ENCODE measurements around the gene TPRG1. TPM values are rescaled to one million over a fixed set of nuclear protein-coding genes. Genes with fewer than 3 reads are reported as not detected.

Gene TPRG1
- total and polyA plus RNA-seq, 4 donors: 1.0 to 46.6 (median 6.9) TPM

- TF ChIP-seq RAD21 (IDR thresholded peaks at IDR 0.05) (no peak), FOXA2 (IDR thresholded peaks at IDR 0.05) (no peak), REST (IDR thresholded peaks at IDR 0.05) (no peak), GABPA (IDR thresholded peaks at IDR 0.05 in 1 of 2, conservative IDR thresholded peaks at IDR 0.05 in 1 of 2) (no peak), TAF1 (conservative IDR thresholded peaks at IDR 0.05) (no peak), HNF4A (conservative IDR thresholded peaks at IDR 0.05) (no peak), YY1 (IDR thresholded peaks at IDR 0.05) (no peak), RXRA (IDR thresholded peaks at IDR 0.05) (no peak), HNF4G (IDR thresholded peaks at IDR 0.05) (no peak)
- no peak overlapping the region for H3K4me3 ChIP-seq (ENCODE audit: low read depth in 1 of 3, low read length in 3 of 3)
- H3K27me3 ChIP-seq (ENCODE audit: control insufficient read depth in 4 of 4, insufficient read depth in 4 of 4, low read length in 3 of 4): peaks cover 0 to 2% (median 0%) of the 10 kb centered on the region in 4 donors
- no peak for DNase-seq (ENCODE audit: low spot score)
- no peaks in the 10 kb centered on the region for H3K36me3 ChIP-seq (ENCODE audit: control insufficient read depth in 4 of 4, insufficient read depth in 3 of 4, low read depth in 1 of 4, low read length in 3 of 4)
- no peak overlapping the region for H3K27ac ChIP-seq (ENCODE audit: low read depth in 1 of 2, low read length in 2 of 2)
- no peaks in the 10 kb centered on the region for H3K9me3 ChIP-seq (ENCODE audit: control insufficient read depth in 4 of 4, low read length in 3 of 4)
- WGBS: 91% methylated on average over 5 of the region's 5 CpGs
- H3K4me1 ChIP-seq (ENCODE audit: control insufficient read depth in 4 of 4, insufficient read depth in 4 of 4, low read length in 3 of 4): no peaks in the 10 kb centered on the region
- H3K9ac ChIP-seq (ENCODE audit: low read depth in 1 of 2, low read length in 2 of 2): no peak overlapping the region
These were observed 197.9 kb downstream of the TPRG1 start for GRCh38 chr3:189369636-189370035.

GRCh38 chr3:189372243-189372642 lies 200.5 kb downstream of the TPRG1 start:
- no peaks in the 10 kb centered on the region for H3K36me3 ChIP-seq (ENCODE audit: control insufficient read depth in 4 of 4, insufficient read depth in 3 of 4, low read depth in 1 of 4, low read length in 3 of 4)
- peaks cover 0 to 2% (median 0%) of the 10 kb centered on the region in 4 donors for H3K27me3 ChIP-seq (ENCODE audit: control insufficient read depth in 4 of 4, insufficient read depth in 4 of 4, low read length in 3 of 4)
- H3K4me1 ChIP-seq (ENCODE audit: control insufficient read depth in 4 of 4, insufficient read depth in 4 of 4, low read length in 3 of 4): no peaks in the 10 kb centered on the region
- H3K9ac ChIP-seq (ENCODE audit: low read depth in 1 of 2, low read length in 2 of 2): no peak overlapping the region
- TF ChIP-seq REST (IDR thresholded peaks at IDR 0.05) (no peak), HNF4A (conservative IDR thresholded peaks at IDR 0.05) (no peak), GABPA (IDR thresholded peaks at IDR 0.05 in 1 of 2, conservative IDR thresholded peaks at IDR 0.05 in 1 of 2) (no peak), EGR1 (IDR thresholded peaks at IDR 0.05; ENCODE audit: low read depth in 2 of 2) (no peak), SP1 (IDR thresholded peaks at IDR 0.05) (no peak), MAX (IDR thresholded peaks at IDR 0.05) (no peak), RAD21 (IDR thresholded peaks at IDR 0.05) (no peak), FOXA1 (IDR thresholded peaks at IDR 0.05) (no peak), CTCF (IDR thresholded peaks at IDR 0.05; ENCODE audit: low read depth, low read length, missing input control) (no peak), JUND (IDR thresholded peaks at IDR 0.05) (no peak), RXRA (IDR thresholded peaks at IDR 0.05) (no peak), HNF4G (IDR thresholded peaks at IDR 0.05) (no peak), ZBTB33 (IDR thresholded peaks at IDR 0.05) (no peak), FOXA2 (IDR thresholded peaks at IDR 0.05) (no peak), YY1 (IDR thresholded peaks at IDR 0.05) (no peak), NR2F2 (IDR thresholded peaks at IDR 0.05) (no peak)
- no peak for DNase-seq (ENCODE audit: low spot score)
- WGBS: 49% methylated on average over 3 of the region's 3 CpGs
- no peak overlapping the region for H3K4me3 ChIP-seq (ENCODE audit: low read depth in 1 of 3, low read length in 3 of 3)
- H3K9me3 ChIP-seq (ENCODE audit: control insufficient read depth in 4 of 4, low read length in 3 of 4): no peaks in the 10 kb centered on the region
- H3K27ac ChIP-seq (ENCODE audit: low read depth in 1 of 2, low read length in 2 of 2): no peak overlapping the region

Data from liver (tissue), 9 donors.